ENCODE data around the gene CNBD2. TPM values are rescaled to one million over a fixed set of nuclear protein-coding genes. Genes with fewer than 3 reads are reported as not detected.
"Not testable (repeated sequence)": the region's sequence is repeated elsewhere in the genome, so short reads cannot be mapped to it uniquely, and the experiment has no call there.

CNBD2 gene
- total RNA-seq, 1 donor from 2014 or later = 5.7 TPM

- H3K36me3 Mint-ChIP-seq = no peaks in the 10 kb centered on the region
- peak overlapping the region; percentile 51 for H3K4me3 Mint-ChIP-seq
- H3K27ac Mint-ChIP-seq = no peak overlapping the region
- no peaks in the 10 kb centered on the region for H3K4me1 Mint-ChIP-seq (ENCODE audit: unreplicated experiment)
- TF ChIP-seq, protein P1, sequence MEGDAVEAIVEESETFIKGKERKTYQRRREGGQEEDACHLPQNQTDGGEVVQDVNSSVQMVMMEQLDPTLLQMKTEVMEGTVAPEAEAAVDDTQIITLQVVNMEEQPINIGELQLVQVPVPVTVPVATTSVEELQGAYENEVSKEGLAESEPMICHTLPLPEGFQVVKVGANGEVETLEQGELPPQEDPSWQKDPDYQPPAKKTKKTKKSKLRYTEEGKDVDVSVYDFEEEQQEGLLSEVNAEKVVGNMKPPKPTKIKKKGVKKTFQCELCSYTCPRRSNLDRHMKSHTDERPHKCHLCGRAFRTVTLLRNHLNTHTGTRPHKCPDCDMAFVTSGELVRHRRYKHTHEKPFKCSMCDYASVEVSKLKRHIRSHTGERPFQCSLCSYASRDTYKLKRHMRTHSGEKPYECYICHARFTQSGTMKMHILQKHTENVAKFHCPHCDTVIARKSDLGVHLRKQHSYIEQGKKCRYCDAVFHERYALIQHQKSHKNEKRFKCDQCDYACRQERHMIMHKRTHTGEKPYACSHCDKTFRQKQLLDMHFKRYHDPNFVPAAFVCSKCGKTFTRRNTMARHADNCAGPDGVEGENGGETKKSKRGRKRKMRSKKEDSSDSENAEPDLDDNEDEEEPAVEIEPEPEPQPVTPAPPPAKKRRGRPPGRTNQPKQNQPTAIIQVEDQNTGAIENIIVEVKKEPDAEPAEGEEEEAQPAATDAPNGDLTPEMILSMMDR (conservative IDR thresholded peaks at IDR 0.05) = no peak
- no peak for DNase-seq (ENCODE audit: extremely low spot score, unreplicated experiment)
- no peaks in the 10 kb centered on the region for H3K27me3 Mint-ChIP-seq
- H3K9me3 Mint-ChIP-seq = no peaks in the 10 kb centered on the region
Measured at GRCh38 chr20:36062799-36063198, 94.4 kb downstream of the CNBD2 start.

- no peaks in the 10 kb centered on the region for H3K36me3 Mint-ChIP-seq
- no peaks in the 10 kb centered on the region for H3K9me3 Mint-ChIP-seq
- TF ChIP-seq, protein P1 (conservative IDR thresholded peaks at IDR 0.05) = no peak
- no peaks in the 10 kb centered on the region for H3K27me3 Mint-ChIP-seq
- no peak for DNase-seq (ENCODE audit: extremely low spot score, unreplicated experiment)
- no peaks in the 10 kb centered on the region for H3K4me1 Mint-ChIP-seq (ENCODE audit: unreplicated experiment)
- peak overlapping the region; percentile 86 for H3K4me3 Mint-ChIP-seq
- peak overlapping the region; percentile 64 for H3K27ac Mint-ChIP-seq
Measured at GRCh38 chr20:36063916-36064657, 95.7 kb downstream of the CNBD2 start.

DNA sequence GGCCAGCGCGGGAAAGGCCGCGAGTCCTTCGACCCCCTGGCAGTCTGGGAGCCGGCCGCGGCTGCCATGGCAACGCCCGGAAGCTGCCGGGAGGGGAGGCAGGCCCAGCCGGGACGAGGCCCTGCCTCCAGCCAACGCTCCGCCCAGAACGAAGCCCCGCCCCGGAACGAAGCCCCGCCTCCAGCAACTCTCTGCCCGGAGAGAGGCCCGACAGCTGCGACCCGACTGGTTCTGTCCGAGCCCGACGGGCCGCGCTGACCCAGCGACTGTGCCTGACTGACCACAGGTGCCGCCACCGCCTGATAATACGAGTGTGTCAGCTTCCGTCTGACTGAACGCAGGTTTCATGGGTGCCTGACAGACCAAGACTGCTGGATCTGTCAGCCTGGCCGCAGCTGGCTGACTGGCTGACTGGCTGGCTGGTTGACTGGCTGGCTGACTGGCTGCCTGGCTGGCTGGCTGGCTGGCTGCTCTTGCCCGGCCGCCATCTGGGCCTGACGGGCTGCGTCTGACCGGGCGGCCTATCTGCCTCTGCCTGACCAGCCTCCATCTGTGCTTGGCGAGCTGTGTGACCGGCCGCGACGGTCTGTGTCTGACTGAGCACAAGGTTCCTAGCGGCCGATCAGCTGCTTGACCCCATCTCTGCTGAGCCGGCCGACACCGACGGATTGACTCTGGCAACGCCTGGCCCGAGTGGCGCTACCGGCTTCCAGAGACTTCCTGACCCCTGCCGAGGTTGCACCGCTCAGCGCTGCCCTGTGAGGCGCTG is 96.5 kb downstream of the CNBD2 start:
- Mint-ChIP-seq H3K27ac (peak overlapping the region; percentile 65), H3K4me1 (ENCODE audit: unreplicated experiment) (peaks cover 3% of the 10 kb centered on the region)
- TF ChIP-seq, protein P1 (conservative IDR thresholded peaks at IDR 0.05) = no peak

GRCh38 chr20:36065427-36065998 is 97.1 kb downstream of the CNBD2 start:
- Mint-ChIP-seq H3K4me3 (peak overlapping the region; percentile 89), H3K9me3 (no peaks in the 10 kb centered on the region), H3K4me1 (ENCODE audit: unreplicated experiment) (peaks cover 8% of the 10 kb centered on the region), H3K36me3 (no peaks in the 10 kb centered on the region), H3K27ac (peak overlapping the region; percentile 65), H3K27me3 (no peaks in the 10 kb centered on the region)
- TF ChIP-seq, protein P1 (conservative IDR thresholded peaks at IDR 0.05) = no peak
- no peak for DNase-seq (ENCODE audit: extremely low spot score, unreplicated experiment)

More for the DNA sequence above, 96.5 kb downstream of the CNBD2 start:
- Mint-ChIP-seq H3K4me3 (peak overlapping the region; percentile 89), H3K27me3 (no peaks in the 10 kb centered on the region), H3K36me3 (no peaks in the 10 kb centered on the region), H3K9me3 (no peaks in the 10 kb centered on the region)
- peak; percentile 94 for DNase-seq (ENCODE audit: extremely low spot score, unreplicated experiment)

DNA sequence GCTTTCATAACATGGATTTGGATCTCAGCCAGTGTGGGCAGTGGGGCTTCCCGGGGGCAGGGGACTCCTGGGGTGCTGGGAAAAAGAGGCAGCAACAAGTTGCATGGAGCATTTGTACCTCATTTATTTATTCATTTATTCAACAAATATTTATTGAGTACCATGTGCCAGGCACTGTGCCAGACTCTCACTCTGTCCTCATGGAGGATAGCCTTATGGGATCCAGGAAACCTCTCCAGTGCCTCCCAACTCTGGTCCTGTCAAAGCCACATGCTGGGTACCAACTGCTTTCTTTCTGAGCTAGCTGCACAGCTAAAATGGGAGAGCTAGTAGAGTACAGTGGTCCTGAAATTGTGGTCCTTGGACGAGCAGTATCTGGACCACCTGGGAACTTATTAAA is 98.4 kb downstream of the CNBD2 start:
- H3K9me3 Mint-ChIP-seq = no peaks in the 10 kb centered on the region
- DNase-seq (ENCODE audit: extremely low spot score, unreplicated experiment) = no peak
- TF ChIP-seq, protein P1 (conservative IDR thresholded peaks at IDR 0.05) = no peak
- no peak overlapping the region for H3K27ac Mint-ChIP-seq
- H3K36me3 Mint-ChIP-seq = no peaks in the 10 kb centered on the region
- no peaks in the 10 kb centered on the region for H3K27me3 Mint-ChIP-seq
- H3K4me1 Mint-ChIP-seq (ENCODE audit: unreplicated experiment) = peaks cover 13% of the 10 kb centered on the region
- no peak overlapping the region for H3K4me3 Mint-ChIP-seq

- DNase-seq (ENCODE audit: extremely low spot score, unreplicated experiment); H3K27ac Mint-ChIP-seq; H3K4me3 Mint-ChIP-seq; H3K9me3 Mint-ChIP-seq; H3K27me3 Mint-ChIP-seq; H3K36me3 Mint-ChIP-seq: not testable (repeated sequence)
- H3K4me1 Mint-ChIP-seq (ENCODE audit: unreplicated experiment) = peaks cover 16% of the 10 kb centered on the region
Measured at GRCh38 chr20:36068526-36068925, 100.1 kb downstream of the CNBD2 start.

All from type B pancreatic cell (in vitro differentiated cells).